HG02840 (cell line): Measurements from ENCODE around the gene SAP30L.

Experiments
- ATAC-seq: cut with Tn5 transposase; IDR thresholded peaks from one replicate; pipeline ENCODE4 v1.9.1; 2021; ENCODE audit warnings: mild to moderate bottlenecking, moderate library complexity, moderate number of reproducible peaks; ENCODE audit not compliant: unreplicated experiment, low FRiP score

Gene SAP30L

GRCh38 chr5:154503698-154504039 is 57.9 kb downstream of the SAP30L start:
- no peak for ATAC-seq

- ATAC-seq, result no peak
These were observed 59.8 kb downstream of the SAP30L start for GRCh38 chr5:154505567-154505966.

- ATAC-seq, result no peak
These were observed 60.4 kb downstream of the SAP30L start for GRCh38 chr5:154506049-154506715.

- no peak for ATAC-seq
These were observed 60.9 kb downstream of the SAP30L start for GRCh38 chr5:154506716-154507080.

- ATAC-seq, result no peak
These were observed 62.3 kb downstream of the SAP30L start for GRCh38 chr5:154508114-154508513.

GRCh38 chr5:154509784-154510555 is 64.2 kb downstream of the SAP30L start:
- ATAC-seq, result no peak
